Measurements from ENCODE around the gene BRD7.
A peak's percentile ranks its signal among the peaks of the same experiment; 100 is the strongest.

The BRD7 gene

DNA sequence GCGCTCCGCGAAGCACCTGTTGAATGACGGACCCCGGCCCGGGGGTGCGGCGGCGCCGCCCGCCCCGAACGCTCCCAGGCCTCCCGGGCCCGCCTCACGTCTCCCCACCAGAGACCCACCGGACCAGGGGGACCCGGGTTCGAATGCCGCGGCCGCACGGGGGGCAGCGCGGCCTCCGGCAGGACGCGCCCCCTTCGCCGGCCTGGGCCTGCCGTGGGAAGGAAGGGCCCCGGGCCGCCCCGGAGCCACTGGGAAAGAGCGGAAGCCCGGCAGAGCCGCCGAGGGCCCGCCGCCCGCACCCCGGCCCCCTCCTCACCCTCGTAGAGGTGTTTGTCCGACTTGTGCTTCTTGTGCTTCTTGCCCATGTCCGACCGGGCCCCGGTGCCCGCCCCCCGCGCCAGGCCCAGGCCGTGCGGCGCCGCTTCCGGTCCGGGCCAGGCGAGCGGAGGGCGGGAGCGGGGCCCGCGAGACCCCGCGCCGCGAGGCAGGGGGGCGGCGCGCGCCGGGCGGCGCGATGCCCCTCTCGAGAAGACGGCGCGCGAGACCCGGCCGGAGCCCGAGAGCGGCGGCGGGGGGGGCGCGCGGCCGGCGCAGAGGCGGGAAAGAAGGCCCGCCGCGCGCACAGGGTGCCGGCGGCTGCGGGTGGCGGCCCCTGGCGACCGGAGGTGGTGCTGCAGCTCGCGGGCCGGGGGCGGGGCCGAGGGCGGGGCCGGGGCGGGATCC, at the start of gene BRD7:
Gene BRD7 (minus strand): TSS at position 579 of the 723 bp plus-strand sequence. CDS start 214 bp downstream, at position 365.
- DNase-seq (ENCODE audit: low spot score): peak; percentile 94

DNA sequence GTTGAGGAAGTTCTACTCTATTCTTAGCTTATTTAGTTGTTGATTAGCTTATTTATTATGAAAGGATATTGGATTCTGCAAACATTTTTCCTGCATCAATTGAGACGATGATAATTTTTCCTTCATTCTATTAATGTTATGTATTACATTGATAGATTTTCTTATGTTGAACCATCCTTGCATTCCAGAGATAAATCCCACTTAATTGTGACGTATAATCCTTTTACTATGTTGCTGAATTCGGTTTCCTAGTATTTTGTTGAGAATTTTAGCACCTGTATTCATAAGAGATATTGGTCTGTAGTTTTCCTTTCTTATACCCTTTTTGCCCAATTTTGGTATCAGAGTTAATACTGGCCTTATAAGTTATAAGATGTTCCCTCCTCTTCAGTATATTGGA, 47.6 kb upstream of the BRD7 start:
- DNase-seq (ENCODE audit: low spot score): no peak

DNA sequence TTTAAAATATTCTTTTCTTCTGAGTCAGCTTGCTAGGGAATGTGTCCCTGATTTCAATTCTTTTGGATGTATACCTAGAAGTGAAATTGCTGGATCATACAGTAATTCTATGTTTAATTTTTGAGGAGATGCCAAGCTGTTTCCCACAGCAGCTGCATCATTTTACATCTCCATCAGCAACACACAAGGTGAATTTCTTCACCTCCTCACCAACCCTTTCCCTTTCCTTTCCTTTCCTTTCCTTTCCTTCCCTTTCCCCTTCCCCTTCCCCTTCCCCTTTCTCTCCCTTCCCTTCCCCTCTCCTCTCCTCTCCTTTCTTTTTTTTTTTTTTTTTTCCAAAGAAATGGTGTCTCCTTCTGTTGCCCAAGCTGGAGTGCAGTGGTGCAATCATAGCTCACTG, 45.4 kb upstream of the BRD7 start:
- no peak for DNase-seq (ENCODE audit: low spot score)

DNA sequence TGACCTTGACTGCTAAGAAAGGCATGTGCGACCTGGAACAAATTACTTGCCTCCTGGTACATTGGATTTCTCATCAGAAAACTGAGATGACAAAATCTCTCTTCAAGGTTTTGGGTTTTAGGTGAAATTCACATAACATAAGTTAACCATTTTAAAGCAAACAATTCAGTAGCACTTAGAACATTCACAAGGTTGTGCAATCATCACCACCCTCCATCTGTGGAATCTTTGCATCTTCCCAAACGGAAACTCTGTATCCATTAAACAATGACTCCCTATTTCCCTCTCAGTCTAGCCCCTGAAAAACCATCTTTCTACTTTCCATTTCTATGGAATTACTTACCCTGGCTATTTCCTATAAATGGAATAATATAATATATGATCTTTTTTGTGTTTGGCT, 42.2 kb upstream of the BRD7 start:
- no peak for DNase-seq (ENCODE audit: low spot score)

DNA sequence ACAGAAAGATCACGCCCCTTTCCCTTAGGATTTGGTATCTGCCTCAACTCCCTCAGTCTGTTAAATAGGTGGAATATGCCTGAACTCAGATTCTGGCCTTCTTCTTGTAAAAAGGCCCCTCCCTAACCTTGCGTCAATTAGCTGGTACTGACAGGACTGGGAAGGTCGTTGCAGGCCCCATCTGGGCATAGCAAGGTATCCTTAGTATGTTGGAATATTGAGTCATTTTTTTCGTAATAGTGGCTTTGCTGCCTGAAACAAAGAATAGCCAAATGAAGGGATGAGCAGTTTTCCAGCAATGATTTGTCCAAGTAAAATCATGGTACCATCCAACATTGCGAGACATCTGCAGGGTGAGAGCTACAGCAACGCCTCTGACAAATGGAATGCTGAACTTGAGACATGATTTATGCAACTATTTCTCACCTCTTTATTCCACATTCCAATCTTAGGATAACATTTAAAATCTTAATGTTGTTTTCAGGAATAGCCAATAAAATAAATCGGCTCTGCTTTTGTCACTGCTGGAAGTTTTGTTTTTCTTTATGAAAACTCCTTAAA, 39.3 kb upstream of the BRD7 start:
- no peak for DNase-seq (ENCODE audit: low spot score)

DNA sequence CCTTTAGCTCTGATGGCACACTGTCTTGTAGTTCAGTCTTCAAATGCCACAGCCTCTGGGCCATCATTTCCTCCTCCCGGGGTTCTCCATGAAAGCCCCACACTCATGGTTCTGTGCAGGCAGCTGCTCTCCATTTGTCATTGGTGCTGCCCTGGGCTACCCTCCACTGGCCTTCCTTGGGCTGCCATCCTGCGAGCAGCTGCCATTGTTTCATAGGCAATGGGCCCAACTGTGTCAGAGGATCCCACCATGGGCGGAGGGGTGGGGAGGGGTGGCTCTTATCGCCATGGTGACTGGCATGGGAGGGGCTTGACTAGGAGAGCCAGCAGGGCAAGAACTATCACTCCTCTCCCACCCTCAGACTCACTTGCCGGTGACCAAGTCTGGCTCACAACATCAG, 38.6 kb upstream of the BRD7 start:
- peak; percentile 53 for DNase-seq (ENCODE audit: low spot score)

DNA sequence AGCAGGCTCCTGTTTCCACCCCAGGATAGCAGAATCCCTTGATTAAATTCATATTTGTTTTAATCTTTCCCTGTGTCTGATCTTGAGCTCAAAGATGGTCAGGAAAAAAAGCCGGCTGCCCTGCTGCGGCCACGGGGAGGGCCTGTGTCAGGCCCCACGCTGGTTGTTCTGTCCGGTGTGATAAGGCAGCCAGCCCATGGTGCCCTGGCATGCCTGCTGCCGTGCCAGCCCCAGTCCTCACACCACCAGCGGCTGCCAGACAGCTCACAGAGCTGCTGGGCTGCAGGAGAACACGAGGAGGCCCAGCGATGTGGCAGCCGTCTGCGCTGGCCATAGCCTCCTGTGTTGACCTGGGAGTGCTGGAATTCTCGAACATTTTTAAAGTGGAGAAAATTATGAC, 34.7 kb upstream of the BRD7 start:
- DNase-seq (ENCODE audit: low spot score): no peak

DNA sequence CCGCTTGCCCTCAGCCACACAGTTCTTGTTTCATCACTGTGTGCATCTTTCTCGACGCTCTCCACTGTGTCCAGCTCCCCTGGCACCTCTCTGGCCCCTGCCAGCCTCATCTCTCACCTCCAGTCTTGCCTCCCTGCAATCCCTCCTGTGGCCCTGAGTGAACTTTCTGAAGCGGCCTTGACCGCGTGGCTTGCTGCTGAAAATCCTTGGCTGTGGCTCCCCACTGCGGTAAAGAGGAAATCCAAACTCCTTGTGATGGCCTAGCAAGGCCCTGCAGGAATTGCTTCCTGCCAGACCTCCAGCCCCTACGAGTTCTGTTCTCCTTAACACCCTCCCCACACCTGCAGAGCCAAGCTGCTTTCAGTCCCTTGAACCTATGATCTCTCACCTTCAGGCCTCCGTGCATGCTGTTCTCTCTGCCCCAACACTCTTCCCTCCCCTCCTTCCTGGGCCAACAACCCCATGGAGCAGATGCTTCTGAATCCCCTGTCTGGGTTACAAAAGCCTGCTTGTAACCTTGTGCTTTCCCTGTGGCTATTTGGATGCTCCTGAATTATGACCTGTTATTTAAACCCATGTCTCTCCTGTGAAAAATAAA, 33.6 kb upstream of the BRD7 start:
- no peak for DNase-seq (ENCODE audit: low spot score)

DNA sequence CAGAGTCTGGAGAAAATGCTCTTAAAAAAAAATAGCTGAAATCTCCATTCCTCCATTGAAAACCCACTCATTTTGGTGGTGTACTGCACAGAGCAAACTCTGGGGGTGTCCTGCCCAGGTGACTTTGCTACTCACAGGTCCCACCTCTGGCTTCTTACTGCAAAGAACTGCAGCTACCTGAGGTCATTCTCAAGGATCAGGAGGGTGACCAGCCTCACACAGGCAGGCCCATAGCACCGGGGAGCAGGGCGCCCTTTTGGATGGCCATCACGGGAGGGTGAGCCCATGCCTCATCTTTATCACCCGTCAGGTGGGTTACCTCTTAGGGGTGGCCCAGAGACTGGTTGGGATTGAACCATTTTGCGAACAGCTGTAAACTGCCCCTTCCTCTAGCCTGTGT, 32.6 kb upstream of the BRD7 start:
- no peak for DNase-seq (ENCODE audit: low spot score)

DNA sequence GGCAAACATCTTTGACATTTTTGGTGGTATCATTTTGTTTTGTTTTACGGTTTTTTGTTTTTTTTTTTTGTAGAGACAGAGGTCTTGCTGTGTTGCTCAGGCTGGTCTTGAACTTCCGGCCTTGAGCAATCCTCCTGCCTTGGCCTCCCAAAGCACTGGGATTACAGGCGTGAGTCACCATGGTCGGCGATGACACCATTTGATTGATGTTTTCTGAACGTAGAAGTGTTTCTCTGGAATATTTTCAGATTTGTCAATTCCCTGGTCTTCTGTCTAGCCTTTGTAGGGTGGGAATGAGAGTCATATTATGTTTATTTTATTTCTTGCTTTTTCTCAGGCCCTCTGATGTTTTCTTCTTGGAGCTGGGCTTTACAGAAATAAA, 32.2 kb upstream of the BRD7 start:
- no peak for DNase-seq (ENCODE audit: low spot score)

DNA sequence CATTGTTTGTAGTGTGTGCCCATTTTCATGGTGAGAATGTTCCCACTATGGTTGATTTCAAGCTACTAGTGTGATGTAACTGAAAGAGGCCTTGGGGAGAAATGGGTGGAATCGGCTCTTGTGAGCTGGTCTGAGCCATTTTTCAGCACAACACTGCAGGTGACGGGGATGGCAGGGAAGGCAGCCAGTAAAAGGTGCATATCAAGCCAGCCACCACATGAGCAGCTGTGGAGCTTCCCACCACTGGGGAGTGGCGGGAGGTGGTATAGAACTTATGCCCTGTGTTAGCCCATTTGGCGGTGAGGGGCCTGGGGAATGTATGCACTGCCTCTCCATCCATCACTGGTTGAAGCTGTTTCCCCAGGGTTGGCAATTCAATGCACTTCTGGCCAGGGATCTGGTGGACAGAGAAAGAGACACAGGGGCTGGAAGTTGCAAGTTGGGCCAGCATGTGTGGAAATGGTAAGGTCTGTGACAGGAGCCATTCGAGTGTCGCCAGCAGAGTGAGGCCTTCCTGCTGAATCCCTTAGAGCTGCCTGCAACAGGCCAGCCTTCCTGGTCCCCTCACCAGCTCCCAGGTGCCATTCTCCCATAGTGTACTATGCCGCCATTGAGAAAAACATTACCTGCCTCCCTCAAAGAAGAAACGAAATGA, 31.7 kb upstream of the BRD7 start:
- no peak for DNase-seq (ENCODE audit: low spot score)

DNA sequence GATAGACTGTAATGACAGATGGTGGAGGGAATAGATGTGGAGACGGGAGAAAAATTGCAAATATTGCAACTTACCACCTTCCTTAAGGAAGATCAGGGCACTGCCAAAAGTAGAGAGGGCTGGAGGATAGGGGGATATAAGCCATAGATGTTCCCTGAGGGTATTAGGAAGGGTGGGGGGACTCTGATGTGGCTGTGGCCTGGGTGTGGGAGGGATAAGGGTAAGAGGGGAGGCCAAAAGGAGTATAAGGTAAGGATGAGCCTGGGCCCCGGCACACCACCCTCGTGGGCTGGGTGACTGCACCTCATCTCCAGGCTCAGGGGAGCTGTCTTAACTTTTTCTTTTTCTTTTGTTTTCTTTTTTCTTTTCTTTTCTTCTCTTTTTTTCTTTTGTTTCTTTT, 30.6 kb upstream of the BRD7 start:
- no peak for DNase-seq (ENCODE audit: low spot score)

DNA sequence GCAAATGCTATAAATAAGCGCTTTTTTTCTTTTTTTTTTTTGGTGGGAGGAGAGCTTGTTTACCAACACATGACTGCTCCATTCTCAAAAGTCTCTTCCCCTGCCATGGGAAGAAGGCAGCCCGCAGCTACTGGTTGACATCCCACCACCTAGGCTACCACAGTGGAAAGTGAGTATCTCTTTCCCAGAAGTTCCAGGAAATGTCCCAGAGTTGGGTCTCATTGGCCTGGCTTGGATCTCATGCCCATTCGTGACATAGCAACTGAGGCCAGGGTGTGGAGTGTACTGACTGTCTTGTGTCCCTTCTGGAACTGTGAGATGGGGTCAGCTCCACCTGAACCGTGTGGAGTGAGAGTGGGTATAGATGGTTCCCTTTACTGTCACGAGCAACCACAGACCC, 29.5 kb upstream of the BRD7 start:
- no peak for DNase-seq (ENCODE audit: low spot score)

DNA sequence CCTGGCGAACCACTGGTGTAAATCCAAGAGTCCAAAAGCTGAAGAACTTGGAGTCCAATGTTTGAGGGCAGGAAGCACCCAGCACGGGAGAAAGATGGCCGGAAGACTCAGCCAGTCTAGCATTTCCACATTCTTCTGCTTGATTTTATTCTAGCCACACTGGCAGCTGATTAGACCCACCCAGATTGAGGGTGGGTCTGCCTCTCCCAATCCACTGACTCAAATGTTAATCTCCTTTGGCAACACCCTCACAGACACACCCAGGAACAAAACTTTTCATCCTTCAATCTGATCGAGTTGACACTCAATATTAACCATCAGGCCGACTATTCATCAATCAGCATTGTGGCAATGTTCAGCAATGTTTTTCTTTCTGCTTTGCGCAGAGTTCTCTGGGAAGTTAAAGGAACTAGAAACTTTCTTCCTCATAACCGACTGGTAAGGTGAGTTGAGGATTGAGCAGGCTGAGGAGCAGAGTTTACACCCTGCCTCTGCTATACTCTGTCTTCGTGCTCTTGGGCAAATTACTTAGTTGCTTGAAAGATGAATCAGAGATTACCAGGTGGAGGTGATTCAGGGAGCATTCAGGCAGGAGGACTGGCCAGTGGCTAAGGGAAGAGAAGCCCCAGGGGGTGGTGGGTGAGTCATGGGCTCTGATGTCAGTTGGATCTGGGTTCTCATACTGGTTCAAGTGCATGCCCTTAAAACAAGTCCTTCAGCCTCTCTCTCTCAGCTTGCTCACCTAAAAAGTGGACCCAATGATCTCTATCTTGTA, 28.2 kb upstream of the BRD7 start:
- DNase-seq (ENCODE audit: low spot score): peak; percentile 29

DNA sequence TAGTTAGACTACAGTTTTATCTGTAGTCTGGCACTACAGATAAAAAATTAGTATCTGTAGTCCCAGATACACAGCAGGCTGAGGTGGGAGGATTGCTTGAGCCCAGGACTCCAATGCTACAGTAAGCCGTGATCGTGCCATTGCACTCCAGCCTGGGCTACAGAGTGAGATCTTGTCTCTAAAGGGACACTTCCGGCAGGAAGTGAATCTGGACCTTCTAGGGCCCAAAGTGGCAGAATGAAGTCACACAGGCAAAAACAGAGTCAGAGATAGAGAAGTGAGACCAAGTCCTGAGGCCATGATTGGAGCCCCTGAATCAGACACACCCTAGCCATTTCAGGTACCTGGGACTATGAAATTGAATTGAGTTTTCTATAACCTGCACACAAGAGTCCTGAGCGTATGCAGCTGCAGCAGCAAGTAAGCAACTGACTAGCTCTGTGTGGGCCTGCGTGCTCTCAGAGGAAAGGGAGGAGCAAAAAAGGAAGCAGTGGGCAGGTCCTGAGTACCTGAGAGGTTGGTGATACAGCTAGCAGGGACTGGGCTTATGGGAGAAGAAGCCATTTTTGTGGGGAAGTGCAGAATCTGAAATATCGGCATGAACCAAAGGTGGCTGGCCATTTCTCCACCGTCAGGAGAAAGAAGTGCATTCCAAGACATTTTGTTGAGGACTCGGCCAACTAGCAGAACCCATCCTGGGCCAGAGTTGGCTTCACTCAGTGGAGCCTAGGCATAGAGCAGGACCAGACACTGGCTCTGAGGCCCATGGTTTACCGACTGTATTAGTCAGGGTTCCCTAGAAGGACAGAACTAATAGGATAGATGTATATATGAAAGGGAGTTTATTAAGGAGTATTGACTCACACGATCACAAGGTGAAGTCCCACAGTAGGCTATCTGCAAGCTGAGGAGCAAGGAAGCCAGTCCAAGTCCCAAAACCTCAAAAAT, 27.2 kb upstream of the BRD7 start:
- DNase-seq (ENCODE audit: low spot score): no peak

DNA sequence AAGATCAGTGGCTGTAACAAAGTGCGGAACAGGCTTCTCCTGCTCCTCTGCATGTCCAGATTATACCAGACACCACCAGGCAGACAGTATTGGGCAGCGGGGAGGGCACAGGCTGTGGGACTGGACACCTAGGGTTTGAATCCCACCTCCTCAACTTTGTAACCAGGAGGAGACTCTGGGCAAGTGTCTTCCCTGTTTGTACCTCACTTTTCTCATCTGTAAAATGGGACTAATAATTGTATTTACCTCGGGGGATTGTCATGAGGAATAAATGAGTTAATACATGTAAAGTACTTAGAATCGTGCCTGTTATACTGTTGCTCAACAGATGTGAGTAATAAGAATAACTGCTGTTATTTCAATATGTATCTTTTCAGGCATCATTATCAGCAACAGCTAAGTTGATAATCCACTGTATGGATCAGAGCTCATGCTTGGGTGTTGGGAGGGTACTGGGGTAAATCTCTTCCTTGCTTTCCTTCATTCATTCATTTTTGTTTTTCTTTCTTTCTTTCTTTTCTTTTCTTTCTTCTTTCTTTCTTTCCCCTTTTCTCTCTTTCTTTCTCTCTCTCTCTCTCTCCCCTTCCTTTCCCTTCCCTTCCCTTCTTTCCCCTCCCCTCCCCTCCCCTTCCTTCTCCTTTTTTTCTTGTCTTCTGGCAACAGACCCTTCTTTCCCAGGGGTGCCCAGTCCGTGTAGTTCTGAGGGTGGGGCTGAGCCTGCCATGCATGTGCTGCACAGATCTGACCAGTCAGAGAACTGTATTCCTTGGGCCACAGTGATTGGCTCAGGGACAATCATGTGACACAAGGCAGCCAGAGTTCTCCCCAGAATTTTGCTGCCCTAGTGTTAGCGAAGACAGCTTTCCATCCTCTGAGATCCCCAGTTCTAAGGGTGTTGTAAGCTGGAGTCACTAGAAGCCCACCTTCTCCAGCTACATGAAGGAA, 25.3 kb upstream of the BRD7 start:
- peak; percentile 27 for DNase-seq (ENCODE audit: low spot score)

DNA sequence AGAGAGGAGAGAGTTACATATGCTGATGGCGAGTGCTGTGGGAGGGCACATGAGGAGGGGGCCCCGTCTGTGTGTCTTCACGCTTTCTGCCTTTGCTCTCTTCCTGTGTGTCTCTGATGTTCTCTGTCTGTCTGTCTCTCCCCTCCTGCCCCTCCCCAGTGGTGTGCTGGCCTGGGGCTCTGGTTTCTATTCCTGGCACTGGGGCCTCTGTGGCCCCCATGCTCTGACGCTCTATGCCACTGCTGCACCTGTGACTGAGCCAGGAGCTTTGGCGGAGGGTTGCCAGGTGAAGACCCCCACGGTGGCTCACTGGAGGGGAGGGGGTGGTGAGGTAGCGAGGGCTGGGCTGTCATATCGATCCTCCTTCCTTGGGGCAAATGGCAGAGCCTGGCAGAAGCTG, 24.6 kb upstream of the BRD7 start:
- no peak for DNase-seq (ENCODE audit: low spot score)

DNA sequence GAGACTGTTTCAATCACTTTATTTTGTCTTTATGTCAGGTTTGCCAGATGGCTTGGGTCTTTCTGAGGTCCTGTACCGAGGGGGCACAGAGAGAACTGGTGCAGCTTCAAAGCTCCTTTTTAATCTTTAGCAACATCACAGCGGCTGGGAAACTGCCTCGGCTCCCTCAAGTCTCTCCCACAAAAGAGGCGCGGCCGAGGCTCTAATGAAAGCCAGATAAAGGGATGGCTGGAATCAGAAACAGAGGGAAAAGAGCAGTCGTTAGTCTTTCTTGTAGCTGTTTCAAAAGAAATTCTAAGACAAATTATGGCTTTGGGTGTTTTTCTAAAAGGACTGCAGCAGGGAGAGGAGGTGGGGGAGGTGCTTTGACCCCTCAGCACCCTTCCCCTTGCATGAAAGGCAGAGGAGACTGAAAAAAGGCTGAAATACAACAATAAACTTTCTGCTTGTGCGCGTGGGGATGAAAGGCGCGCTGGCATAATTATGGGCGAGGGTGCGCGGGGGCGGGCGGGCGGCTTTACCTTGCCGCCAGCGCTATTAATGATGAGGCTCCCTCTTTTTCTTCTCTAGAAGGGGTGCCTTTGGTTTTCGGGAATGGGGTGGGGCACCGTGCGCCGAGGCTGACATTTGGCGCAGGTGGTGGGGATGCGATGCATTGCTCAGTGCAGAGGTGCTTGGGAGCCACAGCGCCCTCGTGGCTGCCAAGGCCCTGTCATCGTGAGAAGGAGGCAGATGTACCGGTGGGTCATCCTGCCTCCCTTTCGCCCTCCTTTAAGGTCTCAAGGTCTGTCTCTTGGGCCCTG, 22.3 kb upstream of the BRD7 start:
- no peak for DNase-seq (ENCODE audit: low spot score)

DNA sequence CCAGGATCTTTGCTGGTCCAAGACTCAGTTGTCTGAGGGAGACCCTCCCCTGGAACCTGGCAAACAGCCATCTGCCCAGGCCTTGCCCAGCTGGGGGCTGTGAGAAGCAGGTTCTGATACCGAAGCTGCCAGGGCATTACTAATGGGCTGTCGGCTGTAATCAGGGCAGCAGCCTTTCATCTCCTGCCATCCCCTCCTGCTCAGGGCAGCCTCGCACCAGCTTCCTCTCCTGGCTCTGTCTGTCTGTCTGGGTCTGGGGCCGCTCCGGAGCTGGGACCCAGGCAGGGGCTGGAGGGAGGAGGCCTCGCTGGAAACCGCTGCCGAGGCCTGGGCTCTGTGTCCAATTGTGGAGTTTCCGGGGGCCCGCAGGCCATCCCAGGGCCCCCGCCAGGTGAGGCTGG, 21.6 kb upstream of the BRD7 start:
- DNase-seq (ENCODE audit: low spot score): no peak
